CD8-positive, alpha-beta memory T cell (primary cell): ENCODE results near the gene FAM98B. TPM values are rescaled to one million over a fixed set of nuclear protein-coding genes. Genes with fewer than 3 reads are reported as not detected.

Experiments
- polyA plus RNA-seq: library from polyadenylated mRNA; unstranded; fragments of 300-500 nt; fragmentation: Illumina TruSeq; gene quantifications from one replicate; pipeline ENCODE4 v1.2.3, GENCODE V29; 2021
- total RNA-seq, 2 experiments: library from RNA; stranded (reverse); gene quantifications; one replicate each; pipeline ENCODE4 v1.2.3, GENCODE V29; 2021

The FAM98B gene
- total and polyA plus RNA-seq, 3 experiments from 2014 or later, result 2.2 to 60.9 (median 56.7) TPM

Other genes starting within 250 kb of the FAM98B start
- 1 to 10 TPM; 1.2 to 1.4 TPM for gene SPRED1, start 201.3 kb upstream of the FAM98B start, total RNA-seq
- 0.35 TPM for gene SPRED1, start 201.3 kb upstream of the FAM98B start, polyA plus RNA-seq
- gene RASGRP1, start 110.7 kb downstream of the FAM98B start, total RNA-seq, result 10 to 100 TPM; 64.7 to 67.9 TPM
- gene RASGRP1, start 110.7 kb downstream of the FAM98B start, polyA plus RNA-seq, result 90.9 TPM